HEK293 (cell line): ENCODE measurements around the gene DOCK4.

Experiments
- TCF7L2 ChIP-seq: IDR thresholded peaks from 2 replicates; pipeline ENCODE4 v1.6.1; 2011; ENCODE audit warnings: low read depth, mild to moderate bottlenecking, inconsistent platforms, low read length, moderate library complexity, borderline replicate concordance
- ZBTB8A ChIP-seq: fragments of 450-650 bp; formaldehyde crosslinking; IDR thresholded peaks from 2 replicates; pipeline ENCODE4 v1.5.1; 2016; ENCODE audit warnings: missing biosample characterization, missing genetic modification characterization
- ZNF416 ChIP-seq: fragments of 450-650 bp; formaldehyde crosslinking; IDR thresholded peaks from 2 replicates; pipeline ENCODE4 v1.5.1; 2016; ENCODE audit warnings: missing biosample characterization, missing genetic modification characterization
- ZNF510 ChIP-seq: fragments of 450-650 bp; formaldehyde crosslinking; IDR thresholded peaks from 2 replicates; pipeline ENCODE4 v1.5.1; 2018; ENCODE audit warnings: mild to moderate bottlenecking, missing genetic modification characterization, missing biosample characterization; ENCODE audit not compliant: insufficient replicate concordance
- ZNF670 ChIP-seq: fragments of 450-650 bp; formaldehyde crosslinking; IDR thresholded peaks from 2 replicates; pipeline ENCODE4 v1.5.1; 2016; ENCODE audit warnings: missing biosample characterization, missing genetic modification characterization, low read depth
- ZNF785 ChIP-seq: fragments of 450-650 bp; formaldehyde crosslinking; IDR thresholded peaks from 2 replicates; pipeline ENCODE4 v1.5.1; 2016; ENCODE audit warnings: missing biosample characterization, missing genetic modification characterization
- TF ChIP-seq, protein P1 (sequence below): fragments of 450-650 bp; formaldehyde crosslinking; IDR thresholded peaks from 2 replicates; pipeline ENCODE4 v1.5.1; 2016; ENCODE audit warnings: missing biosample characterization, missing genetic modification characterization
- TF ChIP-seq, protein P2 (sequence below): fragments of 450-650 bp; formaldehyde crosslinking; IDR thresholded peaks from 2 replicates; pipeline ENCODE4 v1.5.1; 2016; ENCODE audit warnings: missing biosample characterization, missing genetic modification characterization
- TF ChIP-seq, protein P3 (sequence below): fragments of 450-650 bp; formaldehyde crosslinking; IDR thresholded peaks from 2 replicates; pipeline ENCODE4 v1.5.1; 2016; ENCODE audit warnings: missing biosample characterization, missing genetic modification characterization
- TF ChIP-seq, protein P4 (sequence below): fragments of 450-650 bp; formaldehyde crosslinking; IDR thresholded peaks from 2 replicates; pipeline ENCODE4 v1.5.1; 2016; ENCODE audit warnings: missing biosample characterization, missing genetic modification characterization

DNA sequence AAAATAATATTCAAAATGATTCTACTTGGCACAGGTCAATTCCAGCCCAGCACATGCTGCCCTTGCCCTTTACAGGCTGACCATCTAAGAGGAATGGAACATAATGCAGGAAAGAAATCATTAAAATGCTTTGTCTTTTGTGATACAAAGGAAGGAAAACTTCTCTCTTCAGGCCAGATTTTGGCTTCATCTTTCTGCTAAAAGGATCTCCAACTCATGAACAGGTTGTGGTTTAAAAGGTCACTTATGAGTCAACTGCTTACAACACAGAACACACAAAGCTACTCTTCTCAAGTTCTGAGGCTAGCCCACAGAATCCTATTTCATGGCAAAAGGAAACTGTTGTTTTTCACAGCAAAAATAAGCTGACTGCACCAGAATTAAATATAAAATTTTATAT is 197.1 kb downstream of the DOCK4 start:
- TF ChIP-seq ZNF785 (tag by site-specific recombination) (no peak), ZNF670 (tag by site-specific recombination) (no peak), ZNF416 (no peak), ZBTB8A (tag by site-specific recombination) (no peak), TCF7L2 (no peak), ZNF510 (tag by site-specific recombination) (no peak)
- TF ChIP-seq, protein P1, sequence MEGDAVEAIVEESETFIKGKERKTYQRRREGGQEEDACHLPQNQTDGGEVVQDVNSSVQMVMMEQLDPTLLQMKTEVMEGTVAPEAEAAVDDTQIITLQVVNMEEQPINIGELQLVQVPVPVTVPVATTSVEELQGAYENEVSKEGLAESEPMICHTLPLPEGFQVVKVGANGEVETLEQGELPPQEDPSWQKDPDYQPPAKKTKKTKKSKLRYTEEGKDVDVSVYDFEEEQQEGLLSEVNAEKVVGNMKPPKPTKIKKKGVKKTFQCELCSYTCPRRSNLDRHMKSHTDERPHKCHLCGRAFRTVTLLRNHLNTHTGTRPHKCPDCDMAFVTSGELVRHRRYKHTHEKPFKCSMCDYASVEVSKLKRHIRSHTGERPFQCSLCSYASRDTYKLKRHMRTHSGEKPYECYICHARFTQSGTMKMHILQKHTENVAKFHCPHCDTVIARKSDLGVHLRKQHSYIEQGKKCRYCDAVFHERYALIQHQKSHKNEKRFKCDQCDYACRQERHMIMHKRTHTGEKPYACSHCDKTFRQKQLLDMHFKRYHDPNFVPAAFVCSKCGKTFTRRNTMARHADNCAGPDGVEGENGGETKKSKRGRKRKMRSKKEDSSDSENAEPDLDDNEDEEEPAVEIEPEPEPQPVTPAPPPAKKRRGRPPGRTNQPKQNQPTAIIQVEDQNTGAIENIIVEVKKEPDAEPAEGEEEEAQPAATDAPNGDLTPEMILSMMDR (tag by site-specific recombination) = no peak
- TF ChIP-seq, protein P2, sequence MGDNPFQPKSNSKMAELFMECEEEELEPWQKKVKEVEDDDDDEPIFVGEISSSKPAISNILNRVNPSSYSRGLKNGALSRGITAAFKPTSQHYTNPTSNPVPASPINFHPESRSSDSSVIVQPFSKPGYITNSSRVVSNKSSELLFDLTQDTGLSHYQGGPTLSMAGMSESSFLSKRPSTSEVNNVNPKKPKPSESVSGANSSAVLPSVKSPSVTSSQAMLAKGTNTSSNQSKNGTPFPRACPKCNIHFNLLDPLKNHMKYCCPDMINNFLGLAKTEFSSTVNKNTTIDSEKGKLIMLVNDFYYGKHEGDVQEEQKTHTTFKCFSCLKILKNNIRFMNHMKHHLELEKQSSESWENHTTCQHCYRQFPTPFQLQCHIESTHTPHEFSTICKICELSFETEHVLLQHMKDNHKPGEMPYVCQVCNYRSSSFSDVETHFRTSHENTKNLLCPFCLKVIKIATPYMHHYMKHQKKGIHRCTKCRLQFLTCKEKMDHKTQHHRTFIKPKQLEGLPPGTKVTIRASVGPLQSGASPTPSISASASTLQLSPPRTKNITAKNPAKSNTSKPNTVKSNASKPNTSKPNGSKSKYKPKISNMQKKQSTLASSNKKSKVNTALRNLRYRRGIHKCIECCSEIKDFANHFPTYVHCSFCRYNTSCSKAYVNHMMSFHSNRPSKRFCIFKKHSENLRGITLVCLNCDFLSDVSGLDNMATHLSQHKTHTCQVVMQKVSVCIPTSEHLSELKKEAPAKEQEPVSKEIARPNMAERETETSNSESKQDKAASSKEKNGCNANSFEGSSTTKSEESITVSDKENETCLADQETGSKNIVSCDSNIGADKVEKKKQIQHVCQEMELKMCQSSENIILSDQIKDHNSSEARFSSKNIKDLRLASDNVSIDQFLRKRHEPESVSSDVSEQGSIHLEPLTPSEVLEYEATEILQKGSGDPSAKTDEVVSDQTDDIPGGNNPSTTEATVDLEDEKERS (tag by site-specific recombination) = no peak
- TF ChIP-seq, protein P3, sequence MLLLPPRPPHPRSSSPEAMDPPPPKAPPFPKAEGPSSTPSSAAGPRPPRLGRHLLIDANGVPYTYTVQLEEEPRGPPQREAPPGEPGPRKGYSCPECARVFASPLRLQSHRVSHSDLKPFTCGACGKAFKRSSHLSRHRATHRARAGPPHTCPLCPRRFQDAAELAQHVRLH (tag by site-specific recombination) = no peak
- TF ChIP-seq, protein P4, sequence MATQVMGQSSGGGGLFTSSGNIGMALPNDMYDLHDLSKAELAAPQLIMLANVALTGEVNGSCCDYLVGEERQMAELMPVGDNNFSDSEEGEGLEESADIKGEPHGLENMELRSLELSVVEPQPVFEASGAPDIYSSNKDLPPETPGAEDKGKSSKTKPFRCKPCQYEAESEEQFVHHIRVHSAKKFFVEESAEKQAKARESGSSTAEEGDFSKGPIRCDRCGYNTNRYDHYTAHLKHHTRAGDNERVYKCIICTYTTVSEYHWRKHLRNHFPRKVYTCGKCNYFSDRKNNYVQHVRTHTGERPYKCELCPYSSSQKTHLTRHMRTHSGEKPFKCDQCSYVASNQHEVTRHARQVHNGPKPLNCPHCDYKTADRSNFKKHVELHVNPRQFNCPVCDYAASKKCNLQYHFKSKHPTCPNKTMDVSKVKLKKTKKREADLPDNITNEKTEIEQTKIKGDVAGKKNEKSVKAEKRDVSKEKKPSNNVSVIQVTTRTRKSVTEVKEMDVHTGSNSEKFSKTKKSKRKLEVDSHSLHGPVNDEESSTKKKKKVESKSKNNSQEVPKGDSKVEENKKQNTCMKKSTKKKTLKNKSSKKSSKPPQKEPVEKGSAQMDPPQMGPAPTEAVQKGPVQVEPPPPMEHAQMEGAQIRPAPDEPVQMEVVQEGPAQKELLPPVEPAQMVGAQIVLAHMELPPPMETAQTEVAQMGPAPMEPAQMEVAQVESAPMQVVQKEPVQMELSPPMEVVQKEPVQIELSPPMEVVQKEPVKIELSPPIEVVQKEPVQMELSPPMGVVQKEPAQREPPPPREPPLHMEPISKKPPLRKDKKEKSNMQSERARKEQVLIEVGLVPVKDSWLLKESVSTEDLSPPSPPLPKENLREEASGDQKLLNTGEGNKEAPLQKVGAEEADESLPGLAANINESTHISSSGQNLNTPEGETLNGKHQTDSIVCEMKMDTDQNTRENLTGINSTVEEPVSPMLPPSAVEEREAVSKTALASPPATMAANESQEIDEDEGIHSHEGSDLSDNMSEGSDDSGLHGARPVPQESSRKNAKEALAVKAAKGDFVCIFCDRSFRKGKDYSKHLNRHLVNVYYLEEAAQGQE = no peak
